Adipocyte (in vitro differentiated cells): ENCODE data around the gene F7.
"Not testable (repeated sequence)": the region's sequence is repeated elsewhere in the genome, so short reads cannot be mapped to it uniquely, and the experiment has no call there.

ENCODE experiments used
- DNase-seq: peaks from one replicate; pipeline ENCODE4 v3.0.0-alpha.2; 2015; ENCODE audit warnings: low read depth
- H3K27me3 ChIP-seq: replicated peaks from 2 replicates; pipeline ENCODE4 v1.7.0; 2013; ENCODE audit warnings: mild to moderate bottlenecking, low read length, moderate library complexity; ENCODE audit not compliant: control insufficient read depth, insufficient read depth
- H3K36me3 ChIP-seq: 2 replicates; pipeline ENCODE4 v1.7.0; 2013; ENCODE audit warnings: low read length, mild to moderate bottlenecking, moderate library complexity; ENCODE audit not compliant: control insufficient read depth, insufficient read depth, severe bottlenecking
- H3K4me1 ChIP-seq: 2 replicates; pipeline ENCODE4 v1.7.0; 2013; ENCODE audit warnings: mild to moderate bottlenecking, low read length, moderate library complexity; ENCODE audit not compliant: control insufficient read depth, insufficient read depth
- H3K4me3 ChIP-seq: 2 replicates; pipeline ENCODE4 v1.7.0; 2013; ENCODE audit warnings: mild to moderate bottlenecking, low read length, moderate library complexity
- H3K9ac ChIP-seq: 2 replicates; pipeline ENCODE4 v1.7.0; 2013; ENCODE audit warnings: mild to moderate bottlenecking, low read length, moderate library complexity
- H3K9me3 ChIP-seq: 2 replicates; pipeline ENCODE4 v1.7.0; 2013; ENCODE audit warnings: mild to moderate bottlenecking, low read length, moderate library complexity; ENCODE audit not compliant: control insufficient read depth

F7 gene

GRCh38 chr13:113105032-113105920, at the start of gene F7:
Gene F7 (plus strand): TSS chr13:113105791. CDS start chr13:113105842, 51 bp downstream.
- Histone ChIP-seq H3K27me3 (peaks cover 10% of the 10 kb centered on the region), H3K4me1 (peaks cover 4% of the 10 kb centered on the region), H3K9me3 (no peaks in the 10 kb centered on the region), H3K36me3 (no peaks in the 10 kb centered on the region), H3K4me3 (no peak within 1 kb of the TSS), H3K9ac (no peak within 1 kb of the TSS)
- DNase-seq, result peak; percentile 18

GRCh38 chr13:113057084-113057483, 48.5 kb upstream of the F7 start:
- Histone ChIP-seq H3K4me1 (no peaks in the 10 kb centered on the region), H3K9ac (no peak overlapping the region), H3K4me3 (no peak overlapping the region), H3K27me3 (peaks cover 35% of the 10 kb centered on the region), H3K36me3 (no peaks in the 10 kb centered on the region), H3K9me3 (no peaks in the 10 kb centered on the region)
- no peak for DNase-seq

GRCh38 chr13:113057559-113057958, 48.0 kb upstream of the F7 start:
- not testable (repeated sequence) for H3K4me3 ChIP-seq, H3K9ac ChIP-seq, DNase-seq

GRCh38 chr13:113058129-113058987, 47.2 kb upstream of the F7 start:
- DNase-seq, result no peak
- Histone ChIP-seq H3K36me3 (no peaks in the 10 kb centered on the region), H3K9ac (no peak overlapping the region), H3K27me3 (peaks cover 23% of the 10 kb centered on the region), H3K4me3 (no peak overlapping the region), H3K4me1 (no peaks in the 10 kb centered on the region), H3K9me3 (no peaks in the 10 kb centered on the region)

More at GRCh38 chr13:113057559-113057958, 48.0 kb upstream of the F7 start:
- H3K4me1 ChIP-seq, H3K36me3 ChIP-seq, H3K9me3 ChIP-seq: not testable (repeated sequence)
- peaks cover 31% of the 10 kb centered on the region for H3K27me3 ChIP-seq

- peaks cover 5% of the 10 kb centered on the region for H3K4me1 ChIP-seq
- no peak for DNase-seq
- no peaks in the 10 kb centered on the region for H3K36me3 ChIP-seq
- no peak overlapping the region for H3K4me3 ChIP-seq
- no peak overlapping the region for H3K9ac ChIP-seq
- peaks cover 14% of the 10 kb centered on the region for H3K27me3 ChIP-seq
- H3K9me3 ChIP-seq, result no peaks in the 10 kb centered on the region
These were observed 46.4 kb upstream of the F7 start for GRCh38 chr13:113058988-113059850.

GRCh38 chr13:113059891-113060290, 45.7 kb upstream of the F7 start:
- DNase-seq, result no peak
- Histone ChIP-seq H3K9ac (no peak overlapping the region), H3K9me3 (no peaks in the 10 kb centered on the region), H3K4me3 (no peak overlapping the region), H3K36me3 (no peaks in the 10 kb centered on the region), H3K4me1 (peaks cover 11% of the 10 kb centered on the region), H3K27me3 (peaks cover 7% of the 10 kb centered on the region)

DNA sequence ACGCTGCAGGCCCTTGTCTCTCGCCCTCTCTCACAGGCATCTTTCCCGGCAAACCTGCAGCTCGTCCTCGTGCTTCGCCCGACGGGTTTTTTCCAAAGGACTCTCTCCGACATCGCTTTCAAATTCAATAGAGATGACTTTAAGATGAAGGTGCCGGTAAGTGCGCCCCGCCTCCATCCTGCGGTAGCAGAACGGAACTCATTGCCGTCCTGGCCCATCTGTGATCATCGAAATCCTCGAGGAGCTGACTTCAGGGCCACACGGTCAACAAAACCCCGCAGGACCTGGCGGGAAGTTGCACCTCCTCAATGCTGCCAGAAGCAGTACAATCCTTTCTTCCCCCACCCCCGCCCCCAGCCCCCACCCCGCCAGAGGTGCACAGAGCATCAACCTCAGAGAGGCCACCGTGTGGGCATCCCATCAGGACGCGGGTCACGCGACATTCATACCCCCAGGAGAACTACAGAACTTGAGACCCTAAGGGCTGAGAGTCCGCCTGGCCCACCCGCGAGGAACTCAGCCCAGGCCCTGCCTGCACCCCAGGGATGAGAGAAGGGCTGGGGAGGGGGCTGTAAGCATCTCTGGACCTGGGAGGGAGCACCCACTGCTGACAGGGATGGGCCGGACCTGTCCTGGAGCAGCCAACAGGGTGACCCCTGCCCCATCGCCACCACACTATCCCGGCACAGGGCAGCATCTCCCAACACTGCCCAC, 44.9 kb upstream of the F7 start:
- Histone ChIP-seq H3K4me3 (no peak overlapping the region), H3K9me3 (no peaks in the 10 kb centered on the region), H3K9ac (no peak overlapping the region), H3K4me1 (peaks cover 19% of the 10 kb centered on the region), H3K36me3 (no peaks in the 10 kb centered on the region), H3K27me3 (peaks cover 3% of the 10 kb centered on the region)
- DNase-seq, result no peak

DNA sequence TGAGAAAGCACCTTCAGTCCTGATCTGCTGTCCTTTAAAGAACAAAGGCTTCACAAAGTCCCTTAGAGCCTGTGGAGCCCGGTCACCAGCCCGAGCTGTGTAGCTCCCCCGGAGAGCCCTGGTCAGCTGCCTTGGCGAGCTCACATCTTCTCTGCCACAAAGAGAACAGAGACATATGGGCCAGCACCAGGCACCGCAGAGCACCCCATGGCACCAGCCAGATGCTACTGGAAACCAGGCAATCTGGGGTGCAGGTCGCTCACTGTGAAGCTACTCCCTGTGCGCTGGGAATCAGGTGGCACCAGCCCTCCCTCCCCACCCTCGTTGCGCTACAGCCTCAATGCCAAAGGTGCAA, 44.3 kb upstream of the F7 start:
- Histone ChIP-seq H3K36me3 (no peaks in the 10 kb centered on the region), H3K27me3 (no peaks in the 10 kb centered on the region), H3K4me1 (peaks cover 19% of the 10 kb centered on the region), H3K4me3 (no peak overlapping the region), H3K9me3 (no peaks in the 10 kb centered on the region), H3K9ac (no peak overlapping the region)
- no peak for DNase-seq

GRCh38 chr13:113061796-113062425, 43.7 kb upstream of the F7 start:
- Histone ChIP-seq H3K36me3 (no peaks in the 10 kb centered on the region), H3K9ac (no peak overlapping the region), H3K4me3 (no peak overlapping the region), H3K27me3 (no peaks in the 10 kb centered on the region), H3K9me3 (no peaks in the 10 kb centered on the region), H3K4me1 (peaks cover 19% of the 10 kb centered on the region)
- DNase-seq, result no peak

DNA sequence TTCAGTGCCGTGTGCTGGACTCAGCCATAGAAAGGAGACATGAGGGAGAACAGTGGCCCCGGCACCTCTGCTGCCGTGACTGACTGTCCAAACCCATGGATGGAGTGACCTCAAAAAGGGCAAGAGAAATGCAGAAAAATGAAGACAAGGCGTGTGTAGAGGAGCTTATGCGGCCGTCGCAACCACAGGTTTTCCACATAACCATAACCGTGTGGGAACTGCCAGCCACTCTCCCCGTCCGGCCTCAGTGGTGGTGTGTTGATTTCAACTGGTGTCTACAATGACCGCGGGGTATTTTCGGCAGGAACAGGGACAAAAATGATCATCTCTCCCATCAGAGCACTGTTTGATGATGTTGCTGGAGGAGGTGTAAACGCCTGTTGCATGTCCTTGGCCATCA, 42.9 kb upstream of the F7 start:
- peaks cover 19% of the 10 kb centered on the region for H3K4me1 ChIP-seq

More for the DNA sequence above, 42.9 kb upstream of the F7 start:
- no peak overlapping the region for H3K4me3 ChIP-seq
- no peak overlapping the region for H3K9ac ChIP-seq
- no peaks in the 10 kb centered on the region for H3K27me3 ChIP-seq
- DNase-seq, result no peak
- no peaks in the 10 kb centered on the region for H3K36me3 ChIP-seq
- no peaks in the 10 kb centered on the region for H3K9me3 ChIP-seq
